ENCODE data around the gene SLC37A3.

- TF ChIP-seq EZH2 (IDR thresholded peaks at IDR 0.05; ENCODE audit: low read length, missing control alignments) = no peak
- TF ChIP-seq CTCF (conservative IDR thresholded peaks at IDR 0.05 in 1 of 2, IDR thresholded peaks at IDR 0.05 in 1 of 2; ENCODE audit: low read depth in 1 of 2, low read length in 2 of 2) = no peak
These were observed 23.2 kb upstream of the SLC37A3 start for GRCh38 chr7:140421521-140421920.
